Muscle layer of colon (tissue), 2 donors: Measurements from ENCODE around the gene GDF3.
"Not testable (repeated sequence)": the region's sequence is repeated elsewhere in the genome, so short reads cannot be mapped to it uniquely, and the experiment has no call there.

ENCODE experiments used
- H3K27ac ChIP-seq: one replicate; pipeline ENCODE4 v1.7.0; 2013; ENCODE audit warnings: low read depth, mild to moderate bottlenecking, low read length, moderate library complexity
- H3K27me3 ChIP-seq, 2 donors: one replicate each; pipeline ENCODE4 v1.7.0; 2013; ENCODE audit warnings: low read length in 2 of 2, mild to moderate bottlenecking in 2 of 2; ENCODE audit not compliant: insufficient read depth in 2 of 2, control insufficient read depth in 1 of 2
- H3K36me3 ChIP-seq: one replicate; pipeline ENCODE4 v1.7.0; 2013; ENCODE audit warnings: mild to moderate bottlenecking, low read length; ENCODE audit not compliant: insufficient read depth
- H3K4me1 ChIP-seq: one replicate; pipeline ENCODE4 v1.7.0; 2013; ENCODE audit warnings: mild to moderate bottlenecking, low read length; ENCODE audit not compliant: insufficient read depth
- H3K4me3 ChIP-seq, 2 donors: one replicate each; pipeline ENCODE4 v1.7.0; 2013; ENCODE audit warnings: low read length in 2 of 2, low read depth in 1 of 2, mild to moderate bottlenecking in 1 of 2, moderate library complexity in 1 of 2
- H3K9ac ChIP-seq: one replicate; pipeline ENCODE4 v1.7.0; 2013; ENCODE audit warnings: low read length
- H3K9me3 ChIP-seq: one replicate; pipeline ENCODE4 v1.7.0; 2013; ENCODE audit warnings: mild to moderate bottlenecking, low read length
- donor health status: abdominal sarcoma.
- donor health status: Adenocarcinoma of cecum.

The GDF3 gene

DNA sequence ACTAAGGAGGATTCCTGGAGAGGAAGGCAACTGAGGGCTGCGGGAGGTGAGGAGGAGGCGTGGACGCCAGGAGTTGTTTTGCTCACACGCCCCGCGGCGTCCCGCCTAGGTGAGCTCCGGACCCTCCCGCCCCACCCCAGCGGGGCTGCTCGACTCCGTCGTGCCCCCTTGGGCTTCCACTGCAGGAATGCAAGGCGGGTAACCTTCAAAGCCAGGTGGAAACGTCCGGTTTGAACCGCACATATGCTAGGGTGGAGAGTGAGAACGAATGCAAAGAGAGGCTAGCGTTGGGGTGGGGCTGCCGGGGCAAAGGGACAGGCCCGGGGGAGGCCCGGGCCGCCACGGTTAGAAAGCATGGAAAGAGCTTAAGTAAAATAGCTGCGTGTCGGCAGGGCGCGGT, 10.3 kb upstream of the GDF3 start:
- Histone ChIP-seq H3K27ac (no peak overlapping the region), H3K36me3 (no peaks in the 10 kb centered on the region), H3K9me3 (no peaks in the 10 kb centered on the region), H3K9ac (no peak overlapping the region), H3K27me3 (no peaks in the 10 kb centered on the region), H3K4me1 (no peaks in the 10 kb centered on the region), H3K4me3 (no peak overlapping the region)

DNA sequence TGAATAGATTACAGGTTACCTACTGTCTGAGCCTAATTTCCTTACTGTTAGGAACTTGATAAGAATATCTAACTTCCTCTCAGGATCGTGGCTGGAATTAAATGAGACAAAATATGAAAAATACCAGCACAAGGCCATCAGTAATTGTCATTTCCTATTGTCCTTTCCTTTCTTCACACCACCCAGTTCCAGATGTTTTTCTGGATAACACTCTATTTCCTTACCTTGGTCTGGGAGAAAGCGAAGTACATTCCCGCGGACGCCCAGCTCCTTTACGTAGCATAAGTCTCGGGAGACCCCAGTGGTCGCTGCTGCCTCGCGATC, 376 bp downstream of the GDF3 start:
- H3K27me3 ChIP-seq = no peaks in the 10 kb centered on the region
- H3K4me3 ChIP-seq = no peak overlapping the region
- H3K27ac ChIP-seq = no peak overlapping the region
- H3K36me3 ChIP-seq = no peaks in the 10 kb centered on the region
- H3K4me1 ChIP-seq = no peaks in the 10 kb centered on the region
- no peak overlapping the region for H3K9ac ChIP-seq
- no peaks in the 10 kb centered on the region for H3K9me3 ChIP-seq

DNA sequence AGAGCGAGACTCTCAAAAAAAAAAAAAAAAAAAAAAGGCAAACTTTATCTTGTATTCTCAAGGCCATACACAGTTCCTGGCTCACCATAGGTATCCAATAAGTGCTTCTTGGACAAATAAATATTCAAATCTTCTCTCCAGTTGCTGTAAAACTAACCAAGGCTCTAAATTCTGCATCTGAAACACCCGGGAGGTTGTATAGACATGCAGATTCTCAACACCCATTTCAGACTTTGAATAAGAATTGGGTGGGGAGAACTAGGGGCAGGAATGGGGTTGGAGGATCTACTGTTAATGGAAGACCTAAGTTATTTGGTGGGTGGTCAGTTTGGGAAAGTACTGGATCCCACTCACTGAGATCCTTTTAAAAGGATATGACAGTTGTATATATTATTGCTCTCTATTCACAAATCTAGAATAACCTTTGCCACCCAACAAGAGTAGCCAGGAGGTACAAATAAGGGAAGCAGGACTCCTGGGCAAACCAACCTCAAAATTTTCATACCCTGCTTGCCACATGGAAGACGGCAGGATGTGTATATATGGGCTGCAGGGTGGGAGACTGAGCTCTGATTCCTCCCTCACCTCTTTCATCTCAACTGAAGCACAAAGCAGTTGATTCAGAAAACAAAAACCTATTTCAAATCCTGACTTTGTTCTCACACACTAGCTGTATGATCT, 879 bp downstream of the GDF3 start:
- Histone ChIP-seq H3K4me1 (no peaks in the 10 kb centered on the region), H3K4me3 (no peak overlapping the region), H3K9ac (no peak overlapping the region), H3K36me3 (no peaks in the 10 kb centered on the region), H3K9me3 (no peaks in the 10 kb centered on the region), H3K27me3 (no peaks in the 10 kb centered on the region), H3K27ac (no peak overlapping the region)

DNA sequence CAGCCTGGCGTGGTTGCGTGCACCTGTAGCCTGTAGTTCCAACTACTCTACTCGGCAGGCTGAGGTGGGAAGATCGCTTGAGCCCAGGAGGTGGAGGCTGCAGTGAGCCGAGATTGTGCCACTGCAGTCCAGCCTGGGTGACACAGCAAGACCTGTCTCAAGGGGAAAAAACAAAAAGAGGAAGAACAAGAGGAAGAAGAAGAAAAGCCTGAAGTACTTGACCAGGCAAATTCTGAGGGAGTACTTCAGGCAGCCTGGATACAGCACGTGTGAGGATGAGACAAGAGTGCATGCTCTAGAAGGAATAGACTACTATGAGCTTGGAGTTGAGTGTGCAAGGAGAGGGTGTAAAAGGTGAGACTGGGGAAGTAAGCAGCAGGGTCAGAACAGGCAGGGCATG, 1.8 kb downstream of the GDF3 start:
- no peaks in the 10 kb centered on the region for H3K4me1 ChIP-seq
- H3K27ac ChIP-seq = no peak overlapping the region
- H3K9me3 ChIP-seq = no peaks in the 10 kb centered on the region
- H3K4me3 ChIP-seq = no peak overlapping the region
- no peak overlapping the region for H3K9ac ChIP-seq
- H3K27me3 ChIP-seq = no peaks in the 10 kb centered on the region
- H3K36me3 ChIP-seq = no peaks in the 10 kb centered on the region

DNA sequence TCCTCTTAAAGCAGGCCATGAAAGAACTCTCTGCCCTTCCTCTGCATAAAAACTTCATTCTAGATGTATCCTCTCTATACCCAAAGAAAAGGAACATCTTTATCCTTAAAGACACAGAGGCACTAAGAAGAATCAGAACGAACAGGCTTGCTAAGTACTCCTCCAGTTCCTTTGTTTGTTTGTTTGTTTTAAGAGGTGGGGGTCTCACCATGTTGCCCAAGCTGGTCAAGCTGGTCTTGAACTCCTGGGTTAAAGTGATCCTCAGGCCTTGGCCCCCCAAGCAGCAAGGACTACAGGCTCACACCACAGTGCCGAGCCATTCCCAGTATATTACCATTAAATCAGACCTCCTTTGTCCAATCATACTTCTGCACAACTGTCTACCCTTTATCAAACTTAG, 14.0 kb downstream of the GDF3 start:
- no peaks in the 10 kb centered on the region for H3K4me1 ChIP-seq
- no peaks in the 10 kb centered on the region for H3K9me3 ChIP-seq
- H3K9ac ChIP-seq = no peak overlapping the region
- H3K27me3 ChIP-seq = no peaks in the 10 kb centered on the region
- H3K4me3 ChIP-seq = no peak overlapping the region
- H3K27ac ChIP-seq = no peak overlapping the region
- no peaks in the 10 kb centered on the region for H3K36me3 ChIP-seq

DNA sequence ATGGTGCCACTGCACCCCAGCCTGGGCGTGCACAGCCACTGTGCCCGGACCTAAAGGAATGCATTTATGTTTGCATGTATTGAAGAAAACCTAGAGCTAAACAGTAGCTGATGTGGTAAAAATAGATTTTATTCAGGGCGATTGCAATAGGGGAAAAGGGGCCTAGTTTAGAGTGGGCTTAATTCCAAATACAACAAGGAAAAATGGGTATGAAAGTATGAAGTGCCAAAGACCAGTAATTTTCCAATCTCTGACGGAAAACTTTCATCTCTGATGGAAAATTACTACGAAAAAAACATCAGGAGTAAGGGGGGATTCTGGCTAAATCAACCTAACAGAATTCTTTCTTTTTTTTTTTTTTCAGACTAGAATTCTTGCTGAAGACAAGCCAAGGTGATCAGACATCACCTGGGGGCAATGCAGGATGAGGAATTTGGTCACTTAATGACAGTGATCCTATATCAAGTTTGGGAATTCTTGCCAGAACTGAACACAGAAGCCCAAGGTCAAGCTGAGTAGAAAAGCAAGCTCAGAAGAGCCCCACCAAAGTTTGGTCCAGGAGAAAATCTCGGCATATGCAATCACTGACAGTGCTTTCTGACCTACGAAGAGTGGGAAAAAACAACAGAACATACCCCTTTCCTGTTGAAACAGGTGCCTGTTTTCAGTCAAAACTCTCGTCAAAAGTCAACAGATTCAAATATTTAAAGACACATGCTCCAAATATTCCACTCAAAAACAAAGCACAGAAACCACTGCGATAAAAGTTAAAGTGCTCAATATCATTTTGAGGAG, 16.1 kb downstream of the GDF3 start:
- Histone ChIP-seq H3K27ac (no peak overlapping the region), H3K4me1 (no peaks in the 10 kb centered on the region), H3K4me3 (no peak overlapping the region), H3K36me3 (no peaks in the 10 kb centered on the region), H3K27me3 (no peaks in the 10 kb centered on the region), H3K9ac (no peak overlapping the region), H3K9me3 (no peaks in the 10 kb centered on the region)

DNA sequence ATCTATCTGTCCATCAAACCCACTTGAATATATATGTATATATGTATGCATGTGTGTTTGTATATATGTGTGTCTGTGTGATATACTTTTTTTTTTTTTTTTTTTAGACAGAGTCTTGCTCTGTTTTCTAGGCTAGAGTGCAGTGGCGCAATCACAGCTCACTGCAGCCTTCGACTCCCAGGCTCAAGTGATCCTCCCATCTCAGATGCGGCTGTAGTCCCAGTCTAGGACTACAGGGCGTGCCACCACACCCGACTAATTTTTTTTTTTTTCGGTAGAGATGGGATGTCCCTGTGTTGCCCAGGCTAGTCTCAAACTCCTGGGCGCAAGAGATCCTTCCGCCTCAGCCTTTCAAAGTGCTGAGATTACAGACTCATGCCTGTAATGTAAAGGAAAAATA, 16.8 kb downstream of the GDF3 start:
- H3K4me1 ChIP-seq = no peaks in the 10 kb centered on the region
- no peaks in the 10 kb centered on the region for H3K9me3 ChIP-seq
- H3K9ac ChIP-seq = no peak overlapping the region
- no peaks in the 10 kb centered on the region for H3K36me3 ChIP-seq
- H3K27me3 ChIP-seq = no peaks in the 10 kb centered on the region
- no peak overlapping the region for H3K4me3 ChIP-seq
- H3K27ac ChIP-seq = no peak overlapping the region

DNA sequence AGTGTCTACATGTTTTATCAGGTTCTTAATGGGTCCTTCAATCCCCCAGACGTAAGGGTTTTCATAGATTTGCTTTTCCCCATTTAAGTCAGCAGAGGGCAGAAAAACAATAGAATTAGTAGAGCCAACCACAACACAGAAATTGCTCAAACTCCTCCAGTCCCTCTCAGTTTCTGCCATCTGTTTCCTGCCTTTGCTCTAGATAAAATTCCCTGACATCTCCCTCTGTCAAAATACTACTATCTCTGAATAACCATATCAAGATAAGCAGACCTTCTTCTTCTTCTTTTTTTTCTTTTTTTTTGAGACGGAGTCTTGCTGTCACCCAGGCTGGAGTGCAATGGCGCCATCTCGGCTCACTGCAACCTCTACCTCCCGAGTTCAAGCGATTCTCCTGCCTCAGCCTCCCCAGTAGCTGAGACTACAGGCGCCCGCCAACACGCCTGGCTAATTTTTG, 18.1 kb downstream of the GDF3 start:
- H3K27me3 ChIP-seq, H3K36me3 ChIP-seq, H3K4me1 ChIP-seq, H3K9me3 ChIP-seq, H3K4me3 ChIP-seq, H3K27ac ChIP-seq, H3K9ac ChIP-seq: not testable (repeated sequence)

DNA sequence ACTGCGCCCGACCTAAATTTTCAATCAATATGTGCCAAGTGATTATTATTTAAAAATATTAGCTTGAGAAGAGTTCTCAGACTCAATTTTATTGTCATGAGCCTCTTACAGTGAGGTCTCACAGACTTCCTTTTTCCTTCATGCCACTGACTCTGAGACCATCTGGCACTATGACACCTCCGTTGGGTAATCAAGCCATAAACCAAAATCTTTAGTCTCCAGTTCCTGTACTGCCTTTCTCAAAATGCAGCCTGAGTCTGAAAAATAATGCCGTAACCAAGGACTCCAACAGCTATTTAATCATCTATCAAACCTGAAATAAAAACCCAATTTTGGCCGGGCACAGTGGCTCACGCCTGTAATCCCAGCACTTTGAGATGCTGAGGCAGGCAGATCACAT, 20.1 kb downstream of the GDF3 start:
- not testable (repeated sequence) for H3K9ac ChIP-seq, H3K9me3 ChIP-seq, H3K27me3 ChIP-seq

DNA sequence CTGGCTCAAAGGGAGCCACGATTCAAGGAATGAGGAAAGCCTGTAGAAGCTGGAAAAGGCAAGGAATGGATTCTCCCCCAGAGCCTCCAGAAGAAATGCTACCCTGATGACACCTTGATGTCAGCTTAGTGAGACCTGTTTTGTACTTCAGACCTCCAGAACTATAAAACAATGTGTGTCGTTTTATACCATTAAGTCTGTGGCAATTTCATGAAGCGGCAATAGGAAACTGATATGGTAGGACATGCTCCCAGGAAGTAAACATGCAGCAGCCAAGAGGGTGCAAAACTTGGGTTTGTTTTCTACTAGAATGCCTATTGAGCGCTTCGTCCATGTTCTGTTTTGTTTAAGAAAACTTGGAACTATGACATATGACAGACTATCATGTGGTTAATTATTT, 27.4 kb downstream of the GDF3 start:
- Histone ChIP-seq H3K4me1 (no peaks in the 10 kb centered on the region), H3K9ac (no peak overlapping the region), H3K9me3 (no peaks in the 10 kb centered on the region), H3K36me3 (no peaks in the 10 kb centered on the region), H3K27me3 (no peaks in the 10 kb centered on the region), H3K4me3 (no peak overlapping the region), H3K27ac (no peak overlapping the region)

More for the DNA sequence above, 20.1 kb downstream of the GDF3 start:
- H3K4me1 ChIP-seq, H3K36me3 ChIP-seq, H3K4me3 ChIP-seq, H3K27ac ChIP-seq: not testable (repeated sequence)

DNA sequence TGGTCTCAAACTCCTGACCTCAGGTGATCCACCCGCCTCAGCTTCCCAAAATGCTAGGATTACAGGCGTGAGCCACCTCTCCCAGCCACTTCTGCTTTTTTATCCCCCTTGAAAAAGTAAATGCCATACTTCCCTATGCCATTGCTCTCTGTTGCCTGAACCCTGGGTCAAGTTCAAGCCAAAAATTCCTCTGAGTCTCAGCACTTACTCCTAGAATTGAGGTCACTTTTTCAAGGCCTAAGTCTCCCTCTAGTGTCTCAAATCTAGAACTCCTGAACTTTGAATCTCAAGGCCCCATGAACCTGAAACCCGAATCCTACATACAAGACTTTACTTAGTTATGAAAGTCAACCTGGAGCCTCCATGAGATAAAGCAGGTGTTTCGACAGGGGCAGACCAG, 28.4 kb downstream of the GDF3 start:
- no peaks in the 10 kb centered on the region for H3K4me1 ChIP-seq
- no peaks in the 10 kb centered on the region for H3K27me3 ChIP-seq
- no peak overlapping the region for H3K9ac ChIP-seq
- H3K27ac ChIP-seq = no peak overlapping the region
- H3K4me3 ChIP-seq = no peak overlapping the region
- H3K9me3 ChIP-seq = no peaks in the 10 kb centered on the region
- no peaks in the 10 kb centered on the region for H3K36me3 ChIP-seq

DNA sequence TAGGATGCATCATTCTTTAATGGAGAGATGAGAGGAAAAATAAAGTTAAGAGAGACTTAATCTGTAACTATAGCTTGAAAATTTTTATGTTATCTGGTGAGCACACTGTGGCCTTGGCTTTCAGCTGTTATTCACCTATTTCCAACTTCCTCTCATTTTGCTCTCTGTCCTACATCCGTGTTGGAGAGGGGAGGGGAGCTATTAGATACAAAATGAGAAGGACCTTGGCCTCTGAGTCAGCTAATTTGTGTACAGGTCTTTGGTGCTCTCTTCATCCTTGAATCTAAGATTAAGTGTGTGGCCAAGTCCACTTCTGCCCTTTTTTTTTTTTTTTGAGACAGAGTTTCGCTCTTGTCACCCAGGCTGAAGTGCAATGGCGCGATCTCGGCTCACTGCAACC, 29.0 kb downstream of the GDF3 start:
- H3K4me3 ChIP-seq = no peak overlapping the region
- no peaks in the 10 kb centered on the region for H3K4me1 ChIP-seq
- no peak overlapping the region for H3K9ac ChIP-seq
- H3K36me3 ChIP-seq = no peaks in the 10 kb centered on the region
- no peaks in the 10 kb centered on the region for H3K27me3 ChIP-seq
- H3K27ac ChIP-seq = no peak overlapping the region
- H3K9me3 ChIP-seq = no peaks in the 10 kb centered on the region
